Measurements from ENCODE around the gene FAM180A. TPM values are rescaled to one million over a fixed set of nuclear protein-coding genes. Genes with fewer than 3 reads are reported as not detected.

The FAM180A gene
- total and polyA plus RNA-seq, 9 of the 15 experiments (the other 6 are each of a cell fraction or from before 2014, with no cell fraction given) = not detected

DNA sequence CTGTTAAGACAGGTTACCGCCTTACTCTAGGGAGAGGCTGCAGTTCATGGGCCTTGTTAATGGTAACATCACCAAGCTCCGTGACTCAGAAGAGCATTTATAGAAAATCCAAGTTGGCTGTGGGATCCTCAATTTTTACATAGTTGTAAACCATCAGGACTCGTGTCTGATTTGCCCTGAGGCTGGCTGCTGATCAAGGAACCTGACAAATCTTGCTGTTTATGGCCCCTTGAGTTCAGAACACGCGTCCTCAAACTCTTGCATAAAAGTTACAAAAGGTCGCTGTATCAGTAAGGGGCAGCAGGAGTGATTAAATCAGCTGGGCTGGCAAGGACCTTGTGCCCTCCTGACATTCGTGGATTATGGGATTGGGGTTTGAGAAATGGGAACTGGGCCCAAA lies 25.2 kb downstream of the FAM180A start (continued):
- TF ChIP-seq RBM39 (optimal IDR thresholded peaks at IDR 0.05; ENCODE audit: low read depth, low read length) (no peak), DPF2 (IDR thresholded peaks at IDR 0.05) (0 out of 2 replicates have a peak, but pooled peaks have one; percentile 29), CBFA2T2 (conservative IDR thresholded peaks at IDR 0.05) (no peak), TEAD1 (CRISPR knock-in tag; IDR thresholded peaks at IDR 0.05) (peak in 1 of 2 experiments; percentile 30; a peak in 1 of 4 replicates), ZKSCAN8 (CRISPR knock-in tag; IDR thresholded peaks at IDR 0.05) (no peak), BRD4 (IDR thresholded peaks at IDR 0.05) (no peak), ZNF263 (CRISPR knock-in tag; IDR thresholded peaks at IDR 0.05; ENCODE audit: borderline replicate concordance) (0 out of 2 replicates have a peak, but pooled peaks have one; percentile 17)
- TF ChIP-seq, protein P1, sequence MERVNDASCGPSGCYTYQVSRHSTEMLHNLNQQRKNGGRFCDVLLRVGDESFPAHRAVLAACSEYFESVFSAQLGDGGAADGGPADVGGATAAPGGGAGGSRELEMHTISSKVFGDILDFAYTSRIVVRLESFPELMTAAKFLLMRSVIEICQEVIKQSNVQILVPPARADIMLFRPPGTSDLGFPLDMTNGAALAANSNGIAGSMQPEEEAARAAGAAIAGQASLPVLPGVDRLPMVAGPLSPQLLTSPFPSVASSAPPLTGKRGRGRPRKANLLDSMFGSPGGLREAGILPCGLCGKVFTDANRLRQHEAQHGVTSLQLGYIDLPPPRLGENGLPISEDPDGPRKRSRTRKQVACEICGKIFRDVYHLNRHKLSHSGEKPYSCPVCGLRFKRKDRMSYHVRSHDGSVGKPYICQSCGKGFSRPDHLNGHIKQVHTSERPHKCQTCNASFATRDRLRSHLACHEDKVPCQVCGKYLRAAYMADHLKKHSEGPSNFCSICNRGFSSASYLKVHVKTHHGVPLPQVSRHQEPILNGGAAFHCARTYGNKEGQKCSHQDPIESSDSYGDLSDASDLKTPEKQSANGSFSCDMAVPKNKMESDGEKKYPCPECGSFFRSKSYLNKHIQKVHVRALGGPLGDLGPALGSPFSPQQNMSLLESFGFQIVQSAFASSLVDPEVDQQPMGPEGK (CRISPR knock-in tag; IDR thresholded peaks at IDR 0.05; ENCODE audit: borderline replicate concordance) = no peak

DNA sequence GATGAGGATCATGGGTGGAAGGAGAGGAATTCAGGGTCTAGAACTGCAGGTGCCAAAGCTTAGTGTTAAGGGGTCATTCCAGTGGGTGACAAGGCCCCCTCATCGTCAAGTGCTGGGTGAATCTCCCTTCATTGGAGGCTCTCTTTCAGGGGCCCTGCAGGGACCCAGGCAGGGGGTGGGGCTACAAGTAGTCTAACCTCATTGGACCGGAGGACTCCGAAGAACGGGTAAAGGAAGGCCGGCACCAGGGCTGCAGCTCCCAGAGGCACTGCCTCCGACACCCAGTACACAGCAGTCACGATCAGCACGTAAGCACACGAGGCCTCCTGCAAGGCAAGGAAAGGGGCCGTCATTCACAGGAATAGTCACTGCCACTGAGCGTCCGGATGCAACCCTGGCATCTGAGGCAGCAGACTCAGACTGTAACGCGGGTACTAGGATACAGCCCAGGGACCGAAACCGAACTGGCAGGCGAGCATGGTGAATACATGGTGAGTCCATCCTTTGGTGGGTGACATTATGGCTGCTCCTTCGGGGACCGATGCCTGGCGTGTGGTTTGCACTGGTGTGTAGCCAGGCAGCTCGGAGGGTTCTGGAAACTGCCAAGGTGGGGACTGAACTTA lies 27.3 kb downstream of the FAM180A start:
- ChIA-PET CTCF (ENCODE audit: low intra/inter-chr PET ratio) (no interaction called here), POLR2A (interaction anchor here (0.8 to 1.1 kb wide), 2 partner anchors 13 to 15 kb away, joined by 3 to 4 read pairs; no protein-coding TSS in a partner anchor)
- in situ Hi-C loops (cut with MboI) = no loop called here
- BruUV-seq (replicated peaks) = no TSS peak
- H3K27ac ChIP-seq (ENCODE audit: extremely low read depth, low read depth, low read length) = no peak overlapping the region
- H3K27me3 ChIP-seq (ENCODE audit: control insufficient read depth in 2 of 2, insufficient read depth in 2 of 2, low read length in 2 of 2) = peaks cover 15 to 26% of the 10 kb centered on the region in 2 experiments; a peak in 4 of 5 replicates
- H4K20me1 ChIP-seq (replicated peaks; ENCODE audit: control insufficient read depth, insufficient read depth, low read length) = no peaks in the 10 kb centered on the region
- ATAC-seq (0 out of 3 replicates have a peak, but pooled peaks have one; percentile 10), DNase-seq (ENCODE audit: extremely low read depth in 1 of 4, low spot score in 3 of 4) (no peak), FAIRE-seq (no peak)
- no peak overlapping the region for H3K4me3 ChIP-seq
- H3K79me2 ChIP-seq (ENCODE audit: control insufficient read depth, insufficient read depth, low read length) = no peaks in the 10 kb centered on the region
- 29% methylated on average over 21 of the region's 21 CpGs for WGBS (ENCODE audit: insufficient coverage, low coverage, missing lambda C conversion rate)
- H3K9ac ChIP-seq (ENCODE audit: insufficient read depth in 1 of 2, low read depth in 2 of 2, low read length in 2 of 2) = peak overlapping the region in 1 of 2 experiments; percentile 32; a peak in 1 of 4 replicates
- H3K9me1 ChIP-seq (ENCODE audit: control insufficient read depth, insufficient read depth, low read length) = no peaks in the 10 kb centered on the region
- peaks cover 0 to 10% of the 10 kb centered on the region in 2 experiments; a peak in 4 of 5 replicates for H3K4me1 ChIP-seq (replicated peaks in 1 of 2; ENCODE audit: control insufficient read depth in 2 of 2, insufficient read depth in 2 of 2, low read length in 2 of 2)
- H3K36me3 ChIP-seq (ENCODE audit: control insufficient read depth, insufficient read depth, low read length) = no peaks in the 10 kb centered on the region
- peak overlapping the region; percentile 57 for H2AFZ ChIP-seq (ENCODE audit: low read depth, low read length)
- intact Hi-C loops (cut with micrococcal nuclease) = no loop called here
- TF ChIP-seq ZNF785 (CRISPR knock-in tag; IDR thresholded peaks at IDR 0.05) = no peak
- TF ChIP-seq RBBP5 (IDR thresholded peaks at IDR 0.05; ENCODE audit: borderline replicate concordance, insufficient read depth, low read length, poor library complexity, severe bottlenecking) = peak; percentile 51
- no peak for TF ChIP-seq DNMT1 (IDR thresholded peaks at IDR 0.05)
- TF ChIP-seq, protein P2, sequence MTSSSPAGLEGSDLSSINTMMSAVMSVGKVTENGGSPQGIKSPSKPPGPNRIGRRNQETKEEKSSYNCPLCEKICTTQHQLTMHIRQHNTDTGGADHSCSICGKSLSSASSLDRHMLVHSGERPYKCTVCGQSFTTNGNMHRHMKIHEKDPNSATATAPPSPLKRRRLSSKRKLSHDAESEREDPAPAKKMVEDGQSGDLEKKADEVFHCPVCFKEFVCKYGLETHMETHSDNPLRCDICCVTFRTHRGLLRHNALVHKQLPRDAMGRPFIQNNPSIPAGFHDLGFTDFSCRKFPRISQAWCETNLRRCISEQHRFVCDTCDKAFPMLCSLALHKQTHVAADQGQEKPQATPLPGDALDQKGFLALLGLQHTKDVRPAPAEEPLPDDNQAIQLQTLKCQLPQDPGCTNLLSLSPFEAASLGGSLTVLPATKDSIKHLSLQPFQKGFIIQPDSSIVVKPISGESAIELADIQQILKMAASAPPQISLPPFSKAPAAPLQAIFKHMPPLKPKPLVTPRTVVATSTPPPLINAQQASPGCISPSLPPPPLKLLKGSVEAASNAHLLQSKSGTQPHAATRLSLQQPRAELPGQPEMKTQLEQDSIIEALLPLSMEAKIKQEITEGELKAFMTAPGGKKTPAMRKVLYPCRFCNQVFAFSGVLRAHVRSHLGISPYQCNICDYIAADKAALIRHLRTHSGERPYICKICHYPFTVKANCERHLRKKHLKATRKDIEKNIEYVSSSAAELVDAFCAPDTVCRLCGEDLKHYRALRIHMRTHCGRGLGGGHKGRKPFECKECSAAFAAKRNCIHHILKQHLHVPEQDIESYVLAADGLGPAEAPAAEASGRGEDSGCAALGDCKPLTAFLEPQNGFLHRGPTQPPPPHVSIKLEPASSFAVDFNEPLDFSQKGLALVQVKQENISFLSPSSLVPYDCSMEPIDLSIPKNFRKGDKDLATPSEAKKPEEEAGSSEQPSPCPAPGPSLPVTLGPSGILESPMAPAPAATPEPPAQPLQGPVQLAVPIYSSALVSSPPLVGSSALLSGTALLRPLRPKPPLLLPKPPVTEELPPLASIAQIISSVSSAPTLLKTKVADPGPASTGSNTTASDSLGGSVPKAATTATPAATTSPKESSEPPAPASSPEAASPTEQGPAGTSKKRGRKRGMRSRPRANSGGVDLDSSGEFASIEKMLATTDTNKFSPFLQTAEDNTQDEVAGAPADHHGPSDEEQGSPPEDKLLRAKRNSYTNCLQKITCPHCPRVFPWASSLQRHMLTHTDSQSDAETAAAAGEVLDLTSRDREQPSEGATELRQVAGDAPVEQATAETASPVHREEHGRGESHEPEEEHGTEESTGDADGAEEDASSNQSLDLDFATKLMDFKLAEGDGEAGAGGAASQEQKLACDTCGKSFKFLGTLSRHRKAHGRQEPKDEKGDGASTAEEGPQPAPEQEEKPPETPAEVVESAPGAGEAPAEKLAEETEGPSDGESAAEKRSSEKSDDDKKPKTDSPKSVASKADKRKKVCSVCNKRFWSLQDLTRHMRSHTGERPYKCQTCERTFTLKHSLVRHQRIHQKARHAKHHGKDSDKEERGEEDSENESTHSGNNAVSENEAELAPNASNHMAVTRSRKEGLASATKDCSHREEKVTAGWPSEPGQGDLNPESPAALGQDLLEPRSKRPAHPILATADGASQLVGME (CRISPR knock-in tag; IDR thresholded peaks at IDR 0.05) = 0 out of 2 replicates have a peak, but pooled peaks have one; percentile 21
- H3K9me3 ChIP-seq (replicated peaks; ENCODE audit: control insufficient read depth, insufficient read depth, low read depth, low read length) = no peaks in the 10 kb centered on the region
- peak overlapping the region; percentile 33; the same call in 1 of the 2 replicates for H3K4me2 ChIP-seq (ENCODE audit: insufficient read depth, low read length)

All from K562 (cell line).